H1 (cell line): Measurements from ENCODE around the gene DTX3. TPM values are rescaled to one million over a fixed set of nuclear protein-coding genes. Genes with fewer than 3 reads are reported as not detected.

Experiments used
- CTCF ChIA-PET: fragments of 300-600 bp; sonication (Branson Sonifier 250); formaldehyde crosslinking; loops from one replicate; lab custom pipeline; 2021; ENCODE audit not compliant: partially characterized antibody; lab: Charles Lee
- POLR2A ChIA-PET: fragments of 300-600 bp; sonication (Branson Sonifier 250); formaldehyde crosslinking; loops from one replicate; lab custom pipeline; 2021; ENCODE audit warnings: inconsistent platforms; ENCODE audit not compliant: partially characterized antibody; lab: Charles Lee
- DNase-seq, 2 experiments: peaks; one replicate each; pipeline versions ENCODE4 v3.0.0 to v3.0.0-alpha.2; 2010 to 2022; ENCODE audit warnings: low spot score in 2 of 2, low read depth in 1 of 2, mixed read lengths in 1 of 2
- FAIRE-seq: peaks from 2 replicates; lab custom pipeline; 2011; peaks lifted over from hg19 to GRCh38; lab: Jason Lieb, UNC
- H2AFZ ChIP-seq: 2 replicates; pipeline ENCODE4 v1.8.1; 2012; ENCODE audit warnings: low read length, inconsistent platforms
- H2AK5ac ChIP-seq: 2 replicates; pipeline ENCODE4 v1.6.1; 2013; ENCODE audit warnings: low read depth, low read length
- H2BK120ac ChIP-seq: replicated peaks from 2 replicates; pipeline ENCODE3; 2013; ENCODE audit warnings: low read depth, low read length, inconsistent platforms
- H2BK12ac ChIP-seq: 2 replicates; pipeline ENCODE4 v1.6.1; 2013; ENCODE audit warnings: low read depth, low read length
- H2BK15ac ChIP-seq: 2 replicates; pipeline ENCODE4 v1.6.1; 2013; ENCODE audit warnings: low read length
- H2BK20ac ChIP-seq: 2 replicates; pipeline ENCODE4 v1.6.1; 2013; ENCODE audit warnings: low read length
- H2BK5ac ChIP-seq: 2 replicates; pipeline ENCODE4 v1.6.1; 2013; ENCODE audit warnings: low read depth, low read length
- H3K14ac ChIP-seq: 2 replicates; pipeline ENCODE4 v1.6.1; 2013; ENCODE audit warnings: inconsistent platforms; ENCODE audit not compliant: insufficient read length
- H3K18ac ChIP-seq: 2 replicates; pipeline ENCODE4 v1.6.1; 2013; ENCODE audit warnings: low read length; ENCODE audit errors: extremely low read depth
- H3K23ac ChIP-seq: 2 replicates; pipeline ENCODE4 v1.6.1; 2013; ENCODE audit warnings: inconsistent platforms; ENCODE audit not compliant: insufficient read length
- H3K23me2 ChIP-seq: 2 replicates; pipeline ENCODE4 v1.6.1; 2013; ENCODE audit warnings: low read depth, low read length
- H3K27ac ChIP-seq: 2 replicates; pipeline ENCODE4 v1.6.1; 2011; ENCODE audit warnings: low read depth, low read length, inconsistent platforms
- H3K27me3 ChIP-seq, 4 experiments: replicated peaks in 1 of 4; 1 replicate in 1 of 4; 2 replicates in 3 of 4; pipeline versions ENCODE4 v1.6.1 to v1.8.1; 2011 to 2013; ENCODE audit warnings: low read length in 3 of 4, mild to moderate bottlenecking in 3 of 4, inconsistent platforms in 2 of 4, mixed read lengths in 2 of 4, moderate library complexity in 1 of 4; ENCODE audit not compliant: control insufficient read depth in 3 of 4, insufficient read depth in 3 of 4; ENCODE audit errors: extremely low read depth in 1 of 4
- H3K36me3 ChIP-seq, 4 experiments: 2 replicates each; pipeline versions ENCODE4 v1.6.1 to v1.8.1; 2011 to 2013; ENCODE audit warnings: mild to moderate bottlenecking in 4 of 4, low read length in 3 of 4, moderate library complexity in 2 of 4, control low read depth in 1 of 4, inconsistent platforms in 1 of 4; ENCODE audit not compliant: insufficient read depth in 4 of 4, control insufficient read depth in 2 of 4
- H3K4ac ChIP-seq: replicated peaks from 2 replicates; pipeline ENCODE3; 2013; ENCODE audit warnings: low read length, low read depth, mixed read lengths, inconsistent platforms; ENCODE audit not compliant: insufficient read length
- H3K4me1 ChIP-seq, 4 experiments: replicated peaks in 1 of 4; 1 replicate in 1 of 4; 2 replicates in 3 of 4; pipeline versions ENCODE4 v1.6.1 to v1.8.1; 2011 to 2013; ENCODE audit warnings: low read length in 3 of 4, inconsistent platforms in 2 of 4, mixed read lengths in 1 of 4; ENCODE audit not compliant: insufficient read depth in 4 of 4, control insufficient read depth in 3 of 4
- H3K4me2 ChIP-seq, 2 experiments: 2 replicates each; pipeline versions ENCODE4 v1.6.1 to v1.8.1; 2011 to 2013; ENCODE audit warnings: low read depth in 2 of 2, low read length in 2 of 2, control low read depth in 1 of 2, inconsistent platforms in 1 of 2, mild to moderate bottlenecking in 1 of 2; ENCODE audit not compliant: insufficient read depth in 1 of 2
- H3K4me3 ChIP-seq, 4 experiments: fragments of 200-600, 300-600 bp in 1 of 4; sonication (generic), shearing (Covaris generic), sonication (Bioruptor Twin) in 1 of 4; 2 replicates each; pipeline versions ENCODE4 v1.5.1 to v1.8.1; 2011 to 2016; ENCODE audit warnings: low read length in 4 of 4, low read depth in 3 of 4, control low read depth in 2 of 4, inconsistent platforms in 2 of 4, mild to moderate bottlenecking in 2 of 4, mixed read lengths in 1 of 4, moderate library complexity in 1 of 4; ENCODE audit not compliant: insufficient read depth in 2 of 4; ENCODE audit errors: extremely low read depth in 1 of 4
- H3K56ac ChIP-seq: replicated peaks from 2 replicates; pipeline ENCODE3; 2013; ENCODE audit warnings: low read depth, mild to moderate bottlenecking, mixed read lengths, low read length, inconsistent platforms; ENCODE audit not compliant: insufficient read length
- H3K79me1 ChIP-seq: 2 replicates; pipeline ENCODE4 v1.6.1; 2013; ENCODE audit warnings: low read depth, low read length, control low read depth
- H3K79me2 ChIP-seq, 2 experiments: 2 replicates each; pipeline versions ENCODE4 v1.6.1 to v1.8.1; 2012 to 2013; ENCODE audit warnings: low read length in 2 of 2, mild to moderate bottlenecking in 2 of 2, inconsistent platforms in 1 of 2; ENCODE audit not compliant: insufficient read depth in 2 of 2, control insufficient read depth in 1 of 2
- H3K9ac ChIP-seq, 4 experiments: replicated peaks in 1 of 4; 1 replicate in 1 of 4; 2 replicates in 3 of 4; pipeline versions ENCODE4 v1.6.1 to v1.8.1; 2011 to 2013; ENCODE audit warnings: low read depth in 3 of 4, low read length in 3 of 4, control low read depth in 2 of 4, mild to moderate bottlenecking in 2 of 4, moderate library complexity in 2 of 4, inconsistent platforms in 1 of 4; ENCODE audit errors: extremely low read depth in 1 of 4
- H3K9me3 ChIP-seq, 2 experiments: 2 replicates each; pipeline versions ENCODE4 v1.6.1 to v1.8.1; 2012 to 2013; ENCODE audit warnings: mild to moderate bottlenecking in 2 of 2, moderate library complexity in 2 of 2, control low read depth in 1 of 2, inconsistent platforms in 1 of 2, low read depth in 1 of 2, low read length in 1 of 2, mixed read lengths in 1 of 2; ENCODE audit not compliant: insufficient read depth in 2 of 2
- H4K20me1 ChIP-seq, 2 experiments: replicated peaks in 1 of 2; 2 replicates each; pipeline versions ENCODE3 to v1.8.1; 2011 to 2013; ENCODE audit warnings: inconsistent platforms in 2 of 2, low read length in 2 of 2, mild to moderate bottlenecking in 1 of 2; ENCODE audit not compliant: insufficient read depth in 2 of 2, control insufficient read depth in 1 of 2
- H4K5ac ChIP-seq: 2 replicates; pipeline ENCODE4 v1.6.1; 2013; ENCODE audit warnings: low read length, low read depth, mixed read lengths, inconsistent platforms; ENCODE audit not compliant: insufficient read length
- H4K8ac ChIP-seq: 2 replicates; pipeline ENCODE4 v1.8.0; 2013; ENCODE audit warnings: mild to moderate bottlenecking, moderate library complexity, low read length, inconsistent platforms; ENCODE audit not compliant: insufficient read depth; ENCODE audit errors: extremely low read depth
- H4K91ac ChIP-seq: replicated peaks from 2 replicates; pipeline ENCODE3; 2013; ENCODE audit warnings: low read length, mixed read lengths, inconsistent platforms; ENCODE audit not compliant: insufficient read length
- CHD2 ChIP-seq: IDR thresholded peaks from 2 replicates; pipeline ENCODE4 v1.6.1; 2012; ENCODE audit warnings: low read length, improper control_type of control experiment
- CTBP2 ChIP-seq: IDR thresholded peaks from 2 replicates; pipeline ENCODE4 v1.7.0; 2011; ENCODE audit warnings: borderline replicate concordance, mild to moderate bottlenecking, moderate library complexity, mixed read lengths, low read length; ENCODE audit not compliant: insufficient read depth, insufficient read length
- GABPA ChIP-seq: IDR thresholded peaks from 2 replicates; pipeline ENCODE4 v1.6.1; 2011; ENCODE audit warnings: mild to moderate bottlenecking, low read length, moderate library complexity, borderline replicate concordance; ENCODE audit not compliant: insufficient read depth
- KDM1A ChIP-seq: fragments of 200-600, 300-600 bp; sonication (generic); IDR thresholded peaks from 2 replicates; pipeline ENCODE4 v1.7.1; 2016; ENCODE audit warnings: mild to moderate bottlenecking, low read length, borderline replicate concordance
- NRF1 ChIP-seq: IDR thresholded peaks from 2 replicates; pipeline ENCODE4 v1.6.1; 2011; ENCODE audit warnings: mild to moderate bottlenecking, low read depth, low read length, improper control_type of control experiment
- RAD21 ChIP-seq, 2 experiments: IDR thresholded peaks in 1 of 2; conservative IDR thresholded peaks in 1 of 2; 2 replicates each; pipeline ENCODE4 v1.6.1; 2011; ENCODE audit warnings: low read depth in 2 of 2, low read length in 2 of 2, improper control_type of control experiment in 1 of 2, inconsistent platforms in 1 of 2, mild to moderate bottlenecking in 1 of 2, moderate library complexity in 1 of 2
- RNF2 ChIP-seq: fragments of 200-900, 300-1000 bp; sonication (generic); IDR thresholded peaks from 2 replicates; pipeline ENCODE4 v1.7.1; 2016; ENCODE audit warnings: borderline replicate concordance, low read depth, mild to moderate bottlenecking, antibody characterized with exemption, low read length; ENCODE audit not compliant: poor library complexity, severe bottlenecking; ENCODE audit errors: missing control alignments
- SAP30 ChIP-seq: fragments of 300-600 bp; sonication (generic); IDR thresholded peaks from 2 replicates; pipeline ENCODE4 v1.7.1; 2012; ENCODE audit warnings: low read length, moderate library complexity, mild to moderate bottlenecking, inconsistent platforms; ENCODE audit not compliant: insufficient read depth, insufficient replicate concordance
- WGBS, 2 experiments: shearing (Covaris generic) in 1 of 2; methylation state at CpG; one replicate each; pipeline versions ENCODE4 v1.1.6 to v1.1.7; 2013 to 2015; ENCODE audit warnings: low lambda C conversion rate in 2 of 2, mixed read lengths in 2 of 2, inconsistent platforms in 1 of 2, low coverage in 1 of 2, missing lambda C conversion rate in 1 of 2; ENCODE audit not compliant: insufficient replicate concordance in 2 of 2, insufficient coverage in 1 of 2, insufficient read length in 1 of 2; ENCODE audit errors: extremely low coverage in 1 of 2, missing lambda C conversion rate in 1 of 2; 5-methylcytosine and 5-hydroxymethylcytosine counted together
- polyA plus RNA-seq, 7 experiments: library from polyadenylated mRNA; depleted of rRNA in 3 of 7; stranded (reverse) in 5 of 7; unstranded in 2 of 7; fragments of >200 nt in 5 of 7; fragments of 200-250 nt in 2 of 7; gene quantifications; 1 replicate in 5 of 7; 2 replicates in 1 of 7; 4 replicates in 1 of 7; pipeline versions ENCODE4 v1.2.1 to v1.2.3, GENCODE V29; 2011 to 2013; ENCODE audit warnings: missing spikeins in 2 of 7, mixed read lengths in 2 of 7
- total RNA-seq: library from RNA; stranded (reverse); fragmentation: NEBNext Ultra II Directional; extraction: Animal tissue kit (Norgen Biotek cat#: 25700); gene quantifications from 2 replicates; pipeline ENCODE4 v1.2.1, GENCODE V29; 2021
- TF ChIP-seq, protein P1 (sequence below): IDR thresholded peaks from 2 replicates; pipeline ENCODE4 v1.6.1; 2012; ENCODE audit warnings: inconsistent platforms
- TF ChIP-seq, protein P2 (sequence below): IDR thresholded peaks from 2 replicates; pipeline ENCODE4 v1.6.1; 2011; ENCODE audit warnings: low read length, improper control_type of control experiment

Gene DTX3
- total and polyA plus RNA-seq, 2 of the 8 experiments (the other 6 are each of a cell fraction or from before 2014, with no cell fraction given) = 41.8 to 92.5 TPM

- ChIA-PET POLR2A (interaction anchor here (1.2 to 7.7 kb wide), 4 partner anchors 8 to 145 kb away, joined by 3 to 60 read pairs (median 24); partner anchors contain the start of genes CDK4 and PIP4K2C), CTCF (interaction anchor here (1.0 to 12.5 kb wide), 9 partner anchors 9 to 130 kb away, joined by 3 to 124 read pairs (median 8); partner anchors contain the start of genes B4GALNT1 and PIP4K2C)
- peaks cover 4 to 10% (median 7%) of the 10 kb centered on the region in 4 experiments; a peak in 4 of 8 replicates for H3K36me3 ChIP-seq
- no peak overlapping the region for H3K4me2 ChIP-seq
- DNase-seq (no peak), FAIRE-seq (no peak)
- no peak overlapping the region for H3K4me3 ChIP-seq
- H3K79me1 ChIP-seq = no peaks in the 10 kb centered on the region; the same call in 1 of the 2 replicates
- H2BK5ac ChIP-seq = no peak overlapping the region
- no peak overlapping the region for H2AK5ac ChIP-seq
- no peak overlapping the region for H3K18ac ChIP-seq
- peaks cover 7 to 13% (median 12%) of the 10 kb centered on the region in 4 experiments for H3K4me1 ChIP-seq
- H3K27ac ChIP-seq = no peak overlapping the region
- no peak overlapping the region for H3K4ac ChIP-seq
- WGBS, 2 experiments = 93% methylated on average over 10 of the region's 11 CpGs; no CpG with 5 or more reads in 1 of the 2 experiments
- H3K27me3 ChIP-seq = peaks cover 0 to 18% (median 9%) of the 10 kb centered on the region in 4 experiments; a peak in 5 of 7 replicates
- peaks cover 29% of the 10 kb centered on the region for H3K23me2 ChIP-seq
- H3K79me2 ChIP-seq = peaks cover 0 to 10% of the 10 kb centered on the region in 2 experiments; a peak in 1 of 4 replicates
- no peak overlapping the region for H3K23ac ChIP-seq
- peaks cover 0 to 2% of the 10 kb centered on the region in 2 experiments for H4K20me1 ChIP-seq
- H3K9ac ChIP-seq = no peak overlapping the region
- H4K8ac ChIP-seq = no peak overlapping the region
- no peaks in the 10 kb centered on the region for H3K9me3 ChIP-seq
- H2BK15ac ChIP-seq = no peak overlapping the region
- H2AFZ ChIP-seq = no peak overlapping the region
- no peak overlapping the region for H4K5ac ChIP-seq
- no peak overlapping the region for H4K91ac ChIP-seq
- no peak overlapping the region for H3K14ac ChIP-seq
- no peak overlapping the region for H3K56ac ChIP-seq
- H2BK20ac ChIP-seq = no peak overlapping the region
- H2BK120ac ChIP-seq = no peak overlapping the region
- no peak overlapping the region for H2BK12ac ChIP-seq
- TF ChIP-seq KDM1A (no peak), SAP30 (no peak), NRF1 (no peak), CHD2 (no peak), GABPA (no peak), CTBP2 (no peak), RAD21 (IDR thresholded peaks at IDR 0.05 in 1 of 2, conservative IDR thresholded peaks at IDR 0.05 in 1 of 2; ENCODE audit: low read depth in 2 of 2, low read length in 2 of 2) (no peak), RNF2 (no peak)
- TF ChIP-seq, protein P1, sequence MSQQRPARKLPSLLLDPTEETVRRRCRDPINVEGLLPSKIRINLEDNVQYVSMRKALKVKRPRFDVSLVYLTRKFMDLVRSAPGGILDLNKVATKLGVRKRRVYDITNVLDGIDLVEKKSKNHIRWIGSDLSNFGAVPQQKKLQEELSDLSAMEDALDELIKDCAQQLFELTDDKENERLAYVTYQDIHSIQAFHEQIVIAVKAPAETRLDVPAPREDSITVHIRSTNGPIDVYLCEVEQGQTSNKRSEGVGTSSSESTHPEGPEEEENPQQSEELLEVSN = no peak
- TF ChIP-seq, protein P2, sequence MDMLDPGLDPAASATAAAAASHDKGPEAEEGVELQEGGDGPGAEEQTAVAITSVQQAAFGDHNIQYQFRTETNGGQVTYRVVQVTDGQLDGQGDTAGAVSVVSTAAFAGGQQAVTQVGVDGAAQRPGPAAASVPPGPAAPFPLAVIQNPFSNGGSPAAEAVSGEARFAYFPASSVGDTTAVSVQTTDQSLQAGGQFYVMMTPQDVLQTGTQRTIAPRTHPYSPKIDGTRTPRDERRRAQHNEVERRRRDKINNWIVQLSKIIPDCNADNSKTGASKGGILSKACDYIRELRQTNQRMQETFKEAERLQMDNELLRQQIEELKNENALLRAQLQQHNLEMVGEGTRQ = no peak
Measured at GRCh38 chr12:57606821-57607220, 2.2 kb downstream of the DTX3 start.
